ENCODE measurements around the gene COX20. TPM values are rescaled to one million over a fixed set of nuclear protein-coding genes. Genes with fewer than 3 reads are reported as not detected.
"Not testable (repeated sequence)": the region's sequence is repeated elsewhere in the genome, so short reads cannot be mapped to it uniquely, and the experiment has no call there.

The COX20 gene
- polyA plus RNA-seq, 3 donors: 15.8 to 21.6 (median 17.9) TPM

GRCh38 chr1:244826712-244827111 lies 8.7 kb upstream of the COX20 start:
- H3K36me3 ChIP-seq (replicated peaks in 1 of 2; ENCODE audit: control insufficient read depth in 1 of 2, insufficient read depth in 2 of 2, low read length in 2 of 2): peaks cover 18 to 43% of the 10 kb centered on the region in 2 donors
- intact Hi-C loops (cut with micrococcal nuclease): no loop called here
- WGBS (ENCODE audit: insufficient coverage): 100% methylated on average over 1 of the region's 4 CpGs
- no peak overlapping the region for H2AFZ ChIP-seq (ENCODE audit: insufficient read depth, low read depth, low read length, poor library complexity, severe bottlenecking)
- H4K20me1 ChIP-seq (ENCODE audit: insufficient read depth, low read length): peaks cover 6% of the 10 kb centered on the region
- H3K9ac ChIP-seq (ENCODE audit: insufficient read depth, low read length, poor library complexity, severe bottlenecking): no peak overlapping the region
- Mint-ChIP-seq H3K9me3 (no peaks in the 10 kb centered on the region), H3K4me3 (no peak overlapping the region), H3K27ac (no peak overlapping the region), H3K4me1 (no peaks in the 10 kb centered on the region), H3K36me3 (peaks cover 35 to 62% of the 10 kb centered on the region in 2 donors), H3K27me3 (ENCODE audit: low read depth in 3 of 3) (peaks cover 0 to 3% (median 2%) of the 10 kb centered on the region in 3 donors)
- no peaks in the 10 kb centered on the region for H3K9me3 ChIP-seq (replicated peaks in 1 of 2; ENCODE audit: control insufficient read depth in 1 of 2, insufficient read depth in 1 of 2, low read length in 2 of 2)
- H3K27me3 ChIP-seq (ENCODE audit: control insufficient read depth in 2 of 2, insufficient read depth in 2 of 2, low read length in 2 of 2): no peaks in the 10 kb centered on the region
- peaks cover 18% of the 10 kb centered on the region for H3K79me2 ChIP-seq (ENCODE audit: insufficient read depth, low read length)
- TF ChIP-seq CTCF (IDR thresholded peaks at IDR 0.05): no peak
- no peaks in the 10 kb centered on the region for H3K4me1 ChIP-seq (ENCODE audit: control insufficient read depth in 1 of 2, insufficient read depth in 2 of 2, low read length in 2 of 2)
- no peak for DNase-seq
- no peak overlapping the region for H3K4me2 ChIP-seq (replicated peaks; ENCODE audit: extremely low read depth, low read length, poor library complexity, severe bottlenecking)
- no peak overlapping the region for H3K27ac ChIP-seq (ENCODE audit: low read depth in 1 of 2, low read length in 2 of 2)
- no peak overlapping the region for H3K4me3 ChIP-seq (replicated peaks in 1 of 3; ENCODE audit: low read depth in 2 of 3, low read length in 3 of 3)

GRCh38 chr1:244830639-244831038 lies 4.8 kb upstream of the COX20 start:
- Mint-ChIP-seq H3K27me3 (ENCODE audit: low read depth in 3 of 3) (no peaks in the 10 kb centered on the region), H3K4me1 (peaks cover 4% of the 10 kb centered on the region), H3K27ac (no peak overlapping the region), H3K36me3 (peaks cover 32 to 41% of the 10 kb centered on the region in 2 donors), H3K9me3 (no peaks in the 10 kb centered on the region), H3K4me3 (no peak overlapping the region)
- DNase-seq: no peak
- intact Hi-C loops (cut with micrococcal nuclease): loop anchor here (2.0 to 10.0 kb wide), 3 partner anchors 14 to 176 kb away; partner anchors contain the start of gene DESI2 (in 1 of the 2)
- Histone ChIP-seq H3K9me3 (replicated peaks in 1 of 2; ENCODE audit: control insufficient read depth in 1 of 2, insufficient read depth in 1 of 2, low read length in 2 of 2) (no peaks in the 10 kb centered on the region), H3K27me3 (ENCODE audit: control insufficient read depth in 2 of 2, insufficient read depth in 2 of 2, low read length in 2 of 2) (no peaks in the 10 kb centered on the region), H3K36me3 (replicated peaks in 1 of 2; ENCODE audit: control insufficient read depth in 1 of 2, insufficient read depth in 2 of 2, low read length in 2 of 2) (peaks cover 11 to 25% of the 10 kb centered on the region in 2 donors), H3K4me1 (ENCODE audit: control insufficient read depth in 1 of 2, insufficient read depth in 2 of 2, low read length in 2 of 2) (peaks cover 6 to 12% of the 10 kb centered on the region in 2 donors), H3K4me3 (replicated peaks in 1 of 3; ENCODE audit: low read depth in 2 of 3, low read length in 3 of 3) (no peak overlapping the region), H3K4me2 (replicated peaks; ENCODE audit: extremely low read depth, low read length, poor library complexity, severe bottlenecking) (no peak overlapping the region), H3K27ac (ENCODE audit: low read depth in 1 of 2, low read length in 2 of 2) (no peak overlapping the region), H3K79me2 (ENCODE audit: insufficient read depth, low read length) (peaks cover 5% of the 10 kb centered on the region), H3K9ac (ENCODE audit: insufficient read depth, low read length, poor library complexity, severe bottlenecking) (no peak overlapping the region), H2AFZ (ENCODE audit: insufficient read depth, low read depth, low read length, poor library complexity, severe bottlenecking) (no peak overlapping the region), H4K20me1 (ENCODE audit: insufficient read depth, low read length) (peaks cover 6% of the 10 kb centered on the region)
- no peak for TF ChIP-seq CTCF (IDR thresholded peaks at IDR 0.05)
- WGBS (ENCODE audit: insufficient coverage): no CpG with 5 or more reads among the region's 3 CpGs

GRCh38 chr1:244833260-244833659 lies 2.2 kb upstream of the COX20 start:
- peaks cover 22 to 31% of the 10 kb centered on the region in 2 donors for H3K36me3 Mint-ChIP-seq
- Histone ChIP-seq H3K4me1 (ENCODE audit: control insufficient read depth in 1 of 2, insufficient read depth in 2 of 2, low read length in 2 of 2) (peaks cover 19 to 35% of the 10 kb centered on the region in 2 donors), H3K4me2 (replicated peaks; ENCODE audit: extremely low read depth, low read length, poor library complexity, severe bottlenecking) (peak overlapping the region; percentile 95), H2AFZ (ENCODE audit: insufficient read depth, low read depth, low read length, poor library complexity, severe bottlenecking) (peak overlapping the region; percentile 80), H3K27ac (ENCODE audit: low read depth in 1 of 2, low read length in 2 of 2) (peak overlapping the region; percentile 93 to 95), H3K36me3 (replicated peaks in 1 of 2; ENCODE audit: control insufficient read depth in 1 of 2, insufficient read depth in 2 of 2, low read length in 2 of 2) (peaks cover 8 to 21% of the 10 kb centered on the region in 2 donors), H3K9ac (ENCODE audit: insufficient read depth, low read length, poor library complexity, severe bottlenecking) (peak overlapping the region; percentile 94), H3K4me3 (replicated peaks in 1 of 3; ENCODE audit: low read depth in 2 of 3, low read length in 3 of 3) (peak overlapping the region; percentile 88 to 95 (median 95)), H3K79me2 (ENCODE audit: insufficient read depth, low read length) (peaks cover 27% of the 10 kb centered on the region)
- H3K27me3 Mint-ChIP-seq (ENCODE audit: low read depth in 3 of 3); H3K9me3 ChIP-seq (replicated peaks in 1 of 2; ENCODE audit: control insufficient read depth in 1 of 2, insufficient read depth in 1 of 2, low read length in 2 of 2); H4K20me1 ChIP-seq (ENCODE audit: insufficient read depth, low read length); DNase-seq; H3K9me3 Mint-ChIP-seq; H3K27me3 ChIP-seq (ENCODE audit: control insufficient read depth in 2 of 2, insufficient read depth in 2 of 2, low read length in 2 of 2): not testable (repeated sequence)
- H3K27ac Mint-ChIP-seq: peak overlapping the region; percentile 70 to 100 (median 99)
- peaks cover 28% of the 10 kb centered on the region for H3K4me1 Mint-ChIP-seq
- WGBS (ENCODE audit: insufficient coverage): 0% methylated on average over 2 of the region's 8 CpGs
- intact Hi-C loops (cut with micrococcal nuclease): loop anchor here (10.0 kb wide), 2 partner anchors 142 to 178 kb away; partner anchors contain the start of gene DESI2 (in 1 of the 2)
- peak overlapping the region; percentile 91 to 93 for H3K4me3 Mint-ChIP-seq
